SU-DHL-6 (cell line): Measurements from ENCODE around the gene RIPK4.

ENCODE experiments used
- H2AFZ ChIP-seq: fragments of 200-600 bp; sonication (generic); 2 replicates; pipeline ENCODE4 v1.6.1; 2014; ENCODE audit warnings: low read depth, mild to moderate bottlenecking, moderate library complexity, mixed read lengths, antibody characterized with exemption, low read length; ENCODE audit not compliant: severe bottlenecking
- H3F3A ChIP-seq: fragments of 200-600 bp; shearing (Covaris generic); 2 replicates; pipeline ENCODE4 v1.6.0; 2016; ENCODE audit warnings: antibody characterized with exemption, mild to moderate bottlenecking; ENCODE audit not compliant: insufficient read depth
- H3K27ac ChIP-seq: fragments of 200-600 bp; sonication (generic); 2 replicates; pipeline ENCODE4 v1.5.1; 2016; ENCODE audit warnings: low read depth, mild to moderate bottlenecking, low read length, moderate library complexity, mixed read lengths
- H3K27me3 ChIP-seq: fragments of 200-600 bp; sonication (generic), shearing (Covaris generic); 2 replicates; pipeline ENCODE4 v1.6.0; 2014; ENCODE audit warnings: mild to moderate bottlenecking, low read length
- H3K36me3 ChIP-seq: fragments of 200-600 bp; sonication (generic); 2 replicates; pipeline ENCODE4 v1.6.1; 2014; ENCODE audit warnings: mild to moderate bottlenecking, low read length, mixed read lengths
- H3K4me2 ChIP-seq: fragments of 300-600, 200-600 bp; shearing (Covaris generic), sonication (generic); 2 replicates; pipeline ENCODE4 v1.6.0; 2014; ENCODE audit warnings: low read length, low read depth, mild to moderate bottlenecking; ENCODE audit not compliant: poor library complexity, severe bottlenecking
- H3K4me3 ChIP-seq: fragments of 200-600 bp; sonication (generic); 2 replicates; pipeline ENCODE4 v1.5.1; 2014; ENCODE audit warnings: antibody characterized with exemption, low read length, mild to moderate bottlenecking, mixed read lengths; ENCODE audit not compliant: insufficient read depth, poor library complexity, severe bottlenecking
- H3K79me2 ChIP-seq: fragments of 200-600 bp; sonication (generic); 2 replicates; pipeline ENCODE4 v1.6.1; 2014; ENCODE audit warnings: mild to moderate bottlenecking, low read length, moderate library complexity; ENCODE audit not compliant: insufficient read depth
- H3K9ac ChIP-seq: fragments of 200-600 bp; sonication (generic); 2 replicates; pipeline ENCODE4 v1.7.0; 2014; ENCODE audit warnings: mild to moderate bottlenecking, low read length
- H3K9me2 ChIP-seq: fragments of 200-600 bp; sonication (generic); replicated peaks from 2 replicates; pipeline ENCODE4 v1.6.1; 2014; ENCODE audit warnings: low read length; ENCODE audit not compliant: insufficient read depth
- H3K9me3 ChIP-seq: fragments of 200-600 bp; sonication (generic); 2 replicates; pipeline ENCODE4 v1.6.1; 2014; ENCODE audit warnings: low read length, mixed read lengths; ENCODE audit not compliant: insufficient read depth
- H4K20me1 ChIP-seq: fragments of 200-600 bp; sonication (generic); 2 replicates; pipeline ENCODE4 v1.6.1; 2014; ENCODE audit warnings: low read depth, mild to moderate bottlenecking, antibody characterized with exemption, low read length, moderate library complexity, mixed read lengths
- CTCF ChIP-seq: fragments of 200-600 bp; sonication (generic); IDR thresholded peaks from one replicate; pipeline ENCODE4 v1.5.1; 2017; ENCODE audit warnings: antibody characterized with exemption, mild to moderate bottlenecking, low read length, moderate library complexity; ENCODE audit not compliant: insufficient read depth, poor library complexity, severe bottlenecking
- EZH2phosphoT487 ChIP-seq: fragments of 200-600 bp; sonication (generic), shearing (Covaris generic); conservative IDR thresholded peaks from 2 replicates; pipeline ENCODE4 v1.6.1; 2018; ENCODE audit warnings: mild to moderate bottlenecking, antibody characterized with exemption, low read length, moderate library complexity, mixed read lengths

RIPK4 gene

DNA sequence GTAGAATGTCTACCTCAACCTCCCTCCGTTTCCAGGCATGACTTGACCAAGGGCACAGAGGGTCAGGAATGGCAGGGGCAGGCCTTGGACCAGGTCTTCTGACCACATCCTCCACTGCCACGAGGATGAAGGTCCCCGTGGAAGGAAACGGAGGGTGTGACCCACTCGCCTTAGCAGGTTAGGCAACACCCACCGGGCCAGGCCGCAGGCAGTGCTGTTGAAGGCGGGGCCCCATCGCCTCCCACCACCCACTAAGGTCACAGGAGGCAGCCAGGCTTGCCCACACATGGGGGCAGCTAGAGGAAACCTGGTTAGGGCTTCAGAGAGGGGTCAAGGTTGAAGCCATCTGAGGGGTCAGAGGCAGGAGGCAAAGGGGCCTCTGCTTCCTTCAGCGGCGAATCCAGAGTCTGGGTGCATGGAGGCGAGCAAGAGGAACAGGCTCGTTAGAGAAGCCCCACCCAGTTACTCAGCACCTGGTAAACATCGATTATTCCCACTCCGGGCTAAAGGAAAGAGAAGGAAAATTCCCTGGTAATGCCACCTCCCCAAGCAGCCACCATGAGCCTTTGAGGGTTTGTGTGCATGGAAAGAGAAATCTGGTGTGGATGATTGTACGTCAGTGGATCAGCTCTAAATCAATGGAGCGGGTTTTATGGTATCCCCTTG lies 37.0 kb downstream of the RIPK4 start:
- H3F3A ChIP-seq, result no peaks in the 10 kb centered on the region
- no peaks in the 10 kb centered on the region for H3K27me3 ChIP-seq
- H3K9me3 ChIP-seq, result no peaks in the 10 kb centered on the region
- no peaks in the 10 kb centered on the region for H3K9me2 ChIP-seq
- no peak overlapping the region for H3K4me3 ChIP-seq
- no peak overlapping the region for H2AFZ ChIP-seq
- H3K9ac ChIP-seq, result no peak overlapping the region
- no peak overlapping the region for H3K27ac ChIP-seq
- H3K79me2 ChIP-seq, result no peaks in the 10 kb centered on the region
- no peaks in the 10 kb centered on the region for H3K36me3 ChIP-seq
- H4K20me1 ChIP-seq, result no peaks in the 10 kb centered on the region
- no peak overlapping the region for H3K4me2 ChIP-seq
- TF ChIP-seq EZH2phosphoT487, result no peak
- no peak for TF ChIP-seq CTCF

DNA sequence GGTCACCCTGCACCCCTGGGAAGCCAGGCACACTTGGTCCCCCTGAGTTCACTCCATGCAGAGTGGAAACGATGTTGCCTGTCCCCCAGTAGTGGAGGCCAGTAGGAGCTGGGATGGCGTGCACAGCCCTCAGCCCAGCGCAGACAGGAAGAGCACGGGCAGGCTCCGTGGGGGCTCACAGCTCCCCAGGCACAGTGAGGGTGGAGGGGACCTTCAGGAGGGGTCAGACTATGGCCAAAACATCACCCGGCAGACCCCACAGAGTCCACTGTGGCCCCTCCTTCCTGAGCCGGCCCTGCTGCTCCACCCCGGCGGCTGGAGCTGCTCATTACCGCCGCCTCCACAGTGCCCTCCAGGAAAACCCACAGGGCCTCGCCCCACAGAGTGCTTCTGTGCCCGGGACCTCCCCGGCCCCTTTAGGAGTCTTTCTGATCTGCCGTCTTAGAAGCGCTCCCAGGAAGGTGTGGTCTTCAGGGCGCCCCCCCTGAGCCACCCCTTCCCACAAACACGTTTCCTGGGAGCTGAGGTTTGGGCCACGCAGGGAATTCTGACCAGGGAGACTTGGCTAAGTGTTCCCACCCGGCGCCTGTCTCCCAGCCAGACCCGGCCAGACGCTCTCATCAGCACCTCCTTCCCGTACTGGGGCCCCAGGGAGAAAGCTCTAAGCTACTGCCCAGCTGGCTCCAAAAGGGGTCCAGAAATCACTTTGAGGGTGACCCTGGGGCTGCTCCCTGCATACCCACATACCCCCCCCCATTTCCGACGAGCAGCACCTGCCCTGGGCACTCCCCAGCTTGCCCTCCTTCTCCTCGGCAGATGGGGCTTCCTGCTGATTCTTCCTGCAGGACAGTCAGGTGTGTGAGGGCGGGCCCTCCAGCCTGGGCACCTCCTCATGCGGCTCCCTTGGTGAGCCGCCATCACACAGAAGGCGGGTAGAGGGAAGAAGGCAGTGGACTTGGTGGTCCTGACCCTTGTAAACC lies 38.8 kb downstream of the RIPK4 start:
- H3F3A ChIP-seq, result no peaks in the 10 kb centered on the region
- H3K27me3 ChIP-seq, result no peaks in the 10 kb centered on the region
- no peaks in the 10 kb centered on the region for H3K9me2 ChIP-seq
- no peak overlapping the region for H2AFZ ChIP-seq
- H4K20me1 ChIP-seq, result no peaks in the 10 kb centered on the region
- no peak overlapping the region for H3K4me2 ChIP-seq
- H3K79me2 ChIP-seq, result no peaks in the 10 kb centered on the region
- H3K27ac ChIP-seq, result no peak overlapping the region
- H3K4me3 ChIP-seq, result no peak overlapping the region
- H3K9ac ChIP-seq, result no peak overlapping the region
- no peaks in the 10 kb centered on the region for H3K36me3 ChIP-seq
- no peaks in the 10 kb centered on the region for H3K9me3 ChIP-seq
- no peak for TF ChIP-seq CTCF
- TF ChIP-seq EZH2phosphoT487, result no peak

DNA sequence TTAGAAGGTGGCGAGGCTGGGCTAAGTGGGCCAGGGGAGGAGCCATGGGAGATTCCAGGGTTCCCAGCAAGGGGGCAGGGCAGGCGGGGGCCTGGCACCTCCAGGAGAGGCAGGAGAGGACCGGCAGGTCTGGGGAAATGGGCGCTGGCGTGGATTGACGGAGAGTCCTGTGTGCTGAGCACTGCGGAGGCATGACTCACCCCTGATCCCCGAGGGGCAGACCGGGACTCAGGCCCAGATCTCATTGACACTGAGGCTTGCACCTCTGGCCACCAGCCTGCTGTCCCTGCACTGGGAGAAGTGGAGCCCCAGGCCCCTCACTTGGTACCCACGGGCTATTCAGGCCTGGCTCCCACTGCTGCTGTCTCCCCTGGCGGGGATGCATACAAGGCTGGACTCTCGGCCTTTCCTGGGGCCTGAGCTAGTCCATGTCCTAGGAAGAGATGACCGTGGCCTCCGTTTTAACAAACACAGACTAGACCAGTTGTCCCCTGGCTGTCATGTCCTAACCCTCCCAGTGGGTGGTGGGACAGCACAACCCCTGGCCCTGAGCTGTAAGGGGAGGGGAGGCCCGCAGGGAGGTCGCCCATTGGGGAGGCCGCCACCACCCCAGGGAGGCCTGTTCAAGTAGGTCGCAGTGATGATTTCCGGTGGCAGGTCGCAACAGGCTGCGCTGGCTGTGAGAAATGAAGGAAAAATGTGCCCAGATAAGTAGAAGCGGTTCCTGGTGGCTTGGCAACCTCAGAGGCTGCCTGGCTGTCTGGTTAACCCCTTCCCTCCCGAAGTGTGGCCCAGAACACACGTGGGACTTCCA lies 39.7 kb downstream of the RIPK4 start:
- H3F3A ChIP-seq, result no peaks in the 10 kb centered on the region
- H3K36me3 ChIP-seq, result no peaks in the 10 kb centered on the region
- no peaks in the 10 kb centered on the region for H3K9me2 ChIP-seq
- H3K27ac ChIP-seq, result no peak overlapping the region
- no peak for TF ChIP-seq EZH2phosphoT487
- no peak for TF ChIP-seq CTCF
- no peaks in the 10 kb centered on the region for H3K9me3 ChIP-seq
- no peaks in the 10 kb centered on the region for H4K20me1 ChIP-seq
- H3K9ac ChIP-seq, result no peak overlapping the region
- no peaks in the 10 kb centered on the region for H3K27me3 ChIP-seq
- no peak overlapping the region for H3K4me3 ChIP-seq
- no peaks in the 10 kb centered on the region for H3K79me2 ChIP-seq
- no peak overlapping the region for H2AFZ ChIP-seq
- no peak overlapping the region for H3K4me2 ChIP-seq
